Measurements from ENCODE around the gene MAZ. TPM values are rescaled to one million over a fixed set of nuclear protein-coding genes. Genes with fewer than 3 reads are reported as not detected.
"Not testable (repeated sequence)": the region's sequence is repeated elsewhere in the genome, so short reads cannot be mapped to it uniquely, and the experiment has no call there.

The MAZ gene
- 100 to 1,000 TPM in 1 of 4 donors, 10 to 100 TPM in 3; 62.1 to 101 (median 84.8) TPM for total RNA-seq

GRCh38 chr16:29806099-29806579, at the start of gene MAZ:
Gene MAZ (plus strand): TSS chr16:29806529. CDS start chr16:29806702, 173 bp downstream.
- DNase-seq (ENCODE audit: low spot score in 2 of 2), result no peak
- H3K4me3 ChIP-seq (ENCODE audit: low read depth, poor library complexity, severe bottlenecking), result peak within 1 kb of the TSS; percentile 71
- WGBS, 2 donors, result 0% methylated on average over 3 of the region's 67 CpGs; no CpG with 5 or more reads in 1 of the 2 donors
- TF ChIP-seq CTCF (IDR thresholded peaks at IDR 0.05) (no peak), POLR2A (IDR thresholded peaks at IDR 0.05) (no peak)
- intact Hi-C loops (cut with DNase I; ENCODE audit: low total_unique reads), result no loop called here

GRCh38 chr16:29756654-29757053, 49.7 kb upstream of the MAZ start:
- intact Hi-C loops (cut with DNase I; ENCODE audit: low total_unique reads), result no loop called here
- no peak overlapping the region for H3K4me3 ChIP-seq (ENCODE audit: low read depth, poor library complexity, severe bottlenecking)
- DNase-seq (ENCODE audit: low spot score in 2 of 2), result no peak
- TF ChIP-seq POLR2A (IDR thresholded peaks at IDR 0.05) (no peak), CTCF (IDR thresholded peaks at IDR 0.05) (no peak)
- WGBS, 2 donors, result 64 to 68% methylated on average over 1 of the region's 1 CpG

DNA sequence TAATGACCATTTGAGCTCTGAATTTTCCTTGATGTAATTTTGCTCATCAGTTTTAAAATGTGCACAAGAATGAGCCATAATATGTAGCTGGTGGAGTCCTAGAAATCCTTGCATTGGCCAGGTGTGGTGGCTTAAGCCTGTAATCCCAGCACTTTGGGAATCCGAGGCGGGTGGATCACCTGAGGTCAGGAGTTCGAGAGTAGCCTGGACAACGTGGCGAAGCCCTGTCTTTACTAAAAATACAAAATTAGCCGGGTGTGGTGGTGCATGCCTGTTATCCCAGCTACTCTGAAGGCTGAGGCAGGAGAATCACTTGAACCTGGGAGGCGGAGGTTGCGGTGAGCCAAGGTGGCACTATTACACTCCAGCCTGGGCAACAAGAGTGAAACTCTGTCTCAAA, 49.2 kb upstream of the MAZ start:
- intact Hi-C loops (cut with DNase I; ENCODE audit: low total_unique reads); DNase-seq (ENCODE audit: low spot score in 2 of 2): not testable (repeated sequence)
- 80 to 83% methylated on average over 8 of the region's 8 CpGs for WGBS, 2 donors

GRCh38 chr16:29757950-29758466, 48.3 kb upstream of the MAZ start:
- 76 to 79% methylated on average over 6 of the region's 6 CpGs for WGBS, 2 donors
- TF ChIP-seq POLR2A (IDR thresholded peaks at IDR 0.05) (no peak), CTCF (IDR thresholded peaks at IDR 0.05) (no peak)
- DNase-seq (ENCODE audit: low spot score in 2 of 2), result no peak
- intact Hi-C loops (cut with DNase I; ENCODE audit: low total_unique reads), result no loop called here
- H3K4me3 ChIP-seq (ENCODE audit: low read depth, poor library complexity, severe bottlenecking), result no peak overlapping the region

More for the DNA sequence above, 49.2 kb upstream of the MAZ start:
- not testable (repeated sequence) for H3K4me3 ChIP-seq (ENCODE audit: low read depth, poor library complexity, severe bottlenecking)

DNA sequence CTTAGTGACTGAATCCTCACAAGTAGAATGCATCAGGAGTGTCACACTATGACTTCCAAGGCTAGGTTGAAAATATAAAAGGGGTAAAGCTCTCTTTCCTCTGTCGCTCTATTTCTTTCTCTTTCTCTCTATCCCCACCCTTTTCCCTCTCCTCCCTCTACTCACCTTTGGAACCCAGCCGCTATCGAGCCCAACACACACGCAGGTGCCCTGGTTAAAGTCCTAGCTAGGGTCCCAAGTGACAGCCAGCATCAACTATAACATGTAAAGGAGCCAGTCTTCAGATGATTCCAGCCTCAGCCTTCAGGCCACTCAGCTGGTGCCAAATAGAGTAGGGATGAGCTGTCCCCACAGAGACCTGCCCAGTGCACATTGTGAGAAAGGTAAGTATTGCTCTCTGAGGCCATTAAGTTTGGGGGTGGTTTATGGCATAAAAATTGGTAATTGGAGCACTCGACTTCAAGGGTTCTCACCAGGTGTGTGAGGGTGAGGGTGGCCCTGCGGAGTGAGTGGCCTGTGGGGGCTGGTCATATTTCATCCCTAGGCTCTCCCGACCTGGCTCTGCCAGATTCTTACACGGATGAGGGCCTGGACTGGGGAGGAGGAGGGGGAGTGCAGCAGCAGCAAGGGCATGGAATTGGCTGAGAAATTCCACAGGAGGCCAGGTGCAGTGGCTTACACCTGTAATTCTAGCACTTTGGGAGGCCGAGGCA, 45.6 kb upstream of the MAZ start:
- no peak for TF ChIP-seq CTCF (IDR thresholded peaks at IDR 0.05)
- TF ChIP-seq POLR2A (IDR thresholded peaks at IDR 0.05), result no peak
- no peak overlapping the region for H3K4me3 ChIP-seq (ENCODE audit: low read depth, poor library complexity, severe bottlenecking)
- WGBS, 2 donors, result 76 to 77% methylated on average over 9 of the region's 9 CpGs
- intact Hi-C loops (cut with DNase I; ENCODE audit: low total_unique reads), result no loop called here
- DNase-seq (ENCODE audit: low spot score in 2 of 2), result no peak

DNA sequence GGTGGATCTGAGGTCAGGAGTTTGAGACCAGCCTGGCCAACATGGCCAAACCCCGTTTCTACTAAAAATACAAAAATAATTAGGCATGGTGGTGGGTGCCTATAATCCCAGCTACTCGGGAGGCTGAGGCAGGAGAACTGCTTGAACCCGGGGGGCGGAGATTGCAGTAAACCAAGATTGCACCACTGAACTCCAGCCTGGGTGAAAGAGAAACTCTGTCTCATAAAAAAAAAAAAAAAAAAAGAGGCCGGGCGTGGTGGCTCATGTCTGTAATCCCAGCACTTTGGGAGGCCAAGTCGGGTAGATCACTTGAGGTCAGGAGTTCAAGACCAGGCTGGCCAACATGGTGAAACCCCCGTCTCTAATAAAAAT, 45.1 kb upstream of the MAZ start:
- intact Hi-C loops (cut with DNase I; ENCODE audit: low total_unique reads); DNase-seq (ENCODE audit: low spot score in 2 of 2); H3K4me3 ChIP-seq (ENCODE audit: low read depth, poor library complexity, severe bottlenecking): not testable (repeated sequence)
- WGBS, 2 donors, result 69 to 78% methylated on average over 8 of the region's 8 CpGs

DNA sequence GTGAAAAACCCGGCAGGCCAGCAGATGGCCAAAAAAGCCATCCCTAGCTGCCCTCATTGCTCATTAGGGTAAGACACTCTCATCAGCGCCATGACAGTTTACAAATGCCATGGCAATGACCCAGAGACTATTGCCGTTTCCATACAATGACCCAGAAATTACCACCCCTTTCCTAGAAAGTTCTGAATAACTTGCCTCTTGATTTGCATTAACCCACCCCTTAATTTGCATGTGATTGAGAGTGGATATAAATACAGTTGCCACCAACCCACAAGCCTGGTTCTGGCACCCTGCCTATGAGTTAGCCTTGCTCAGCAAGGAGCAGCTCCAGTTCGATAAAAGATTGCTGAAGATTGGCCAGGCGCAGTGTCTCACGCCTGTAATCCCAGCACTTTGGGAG, 44.4 kb upstream of the MAZ start:
- intact Hi-C loops (cut with DNase I; ENCODE audit: low total_unique reads), result no loop called here
- TF ChIP-seq CTCF (IDR thresholded peaks at IDR 0.05), result no peak
- no peak for TF ChIP-seq POLR2A (IDR thresholded peaks at IDR 0.05)

More for the DNA sequence above, 44.4 kb upstream of the MAZ start:
- H3K4me3 ChIP-seq (ENCODE audit: low read depth, poor library complexity, severe bottlenecking), result no peak overlapping the region
- 75% methylated on average over 6 of the region's 6 CpGs for WGBS, 2 donors
- no peak for DNase-seq (ENCODE audit: low spot score in 2 of 2)
